ENCODE measurements around the gene TIMM50.
"Not testable (repeated sequence)": the region's sequence is repeated elsewhere in the genome, so short reads cannot be mapped to it uniquely, and the experiment has no call there.

The TIMM50 gene

GRCh38 chr19:39480337-39481228 is at the start of gene TIMM50:
TSS of gene TIMM50 (plus strand) at chr19:39480838. CDS start at chr19:39480854, 16 bp downstream.
- DNase-seq, result peak; percentile 91

- DNase-seq, result no peak
Measured at GRCh38 chr19:39432677-39433025, 48.0 kb upstream of the TIMM50 start.

- DNase-seq, result no peak
Measured at GRCh38 chr19:39433480-39434079, 47.1 kb upstream of the TIMM50 start.

- no peak for DNase-seq
Measured at GRCh38 chr19:39434123-39435076, 46.2 kb upstream of the TIMM50 start.

GRCh38 chr19:39435499-39436349 is 44.9 kb upstream of the TIMM50 start, which contains the start of gene RPS16:
TSS of gene RPS16 (minus strand) at chr19:39435949. CDS start at chr19:39435895, 54 bp downstream.
- DNase-seq, result peak; percentile 94

GRCh38 chr19:39436350-39436716 is 44.3 kb upstream of the TIMM50 start:
- no peak for DNase-seq

GRCh38 chr19:39438270-39438934 is 42.2 kb upstream of the TIMM50 start:
- peak; percentile 45 for DNase-seq

GRCh38 chr19:39444598-39445195 is 35.9 kb upstream of the TIMM50 start:
- DNase-seq, result no peak

GRCh38 chr19:39445196-39446111 is 35.2 kb upstream of the TIMM50 start, which contains the start of gene SUPT5H:
TSS of gene SUPT5H (plus strand) at chr19:39445582. CDS start at chr19:39445891, 309 bp downstream.
- peak; percentile 95 for DNase-seq

GRCh38 chr19:39446365-39447084 is 34.1 kb upstream of the TIMM50 start:
- no peak for DNase-seq

- no peak for DNase-seq
Measured at GRCh38 chr19:39448271-39448670, 32.4 kb upstream of the TIMM50 start.

- no peak for DNase-seq
Measured at GRCh38 chr19:39449116-39449797, 31.4 kb upstream of the TIMM50 start.

- not testable (repeated sequence) for DNase-seq
Measured at GRCh38 chr19:39451257-39451656, 29.4 kb upstream of the TIMM50 start.

- no peak for DNase-seq
Measured at GRCh38 chr19:39463403-39463802, 17.2 kb upstream of the TIMM50 start.

- no peak for DNase-seq
Measured at GRCh38 chr19:39465956-39466747, 14.5 kb upstream of the TIMM50 start.

GRCh38 chr19:39467941-39468340 is 12.7 kb upstream of the TIMM50 start:
- DNase-seq, result no peak

- DNase-seq, result no peak
Measured at GRCh38 chr19:39469036-39469435, 11.6 kb upstream of the TIMM50 start.

- DNase-seq, result no peak
Measured at GRCh38 chr19:39469567-39469966, 11.1 kb upstream of the TIMM50 start.

All from kidney glomerular epithelial cell (primary cell).